GM19043 (cell line): ENCODE results near the gene E2F4.
A peak's percentile ranks its signal among the peaks of the same experiment; 100 is the strongest.

Source experiments
- ATAC-seq: cut with Tn5 transposase; IDR thresholded peaks from one replicate; pipeline ENCODE4 v1.9.1; 2021; ENCODE audit warnings: low read depth; ENCODE audit not compliant: unreplicated experiment

E2F4 gene

GRCh38 chr16:67247192-67248072, 55.5 kb downstream of the E2F4 start, which contains the start of gene FHOD1:
Gene FHOD1 (minus strand): TSS chr16:67247481. CDS start chr16:67247410, 71 bp downstream.
- peak; percentile 44 for ATAC-seq

GRCh38 chr16:67248073-67248400, 56.1 kb downstream of the E2F4 start:
- ATAC-seq, result no peak
